GM12875 (cell line): ENCODE measurements around the gene LDAF1.
"Not testable (repeated sequence)": the region's sequence is repeated elsewhere in the genome, so short reads cannot be mapped to it uniquely, and the experiment has no call there.

ENCODE experiments used
- H3K4me3 ChIP-seq: one replicate; pipeline ENCODE4 v1.5.1; 2011; ENCODE audit warnings: low read depth, low read length, control low read depth
- TF ChIP-seq, protein P1 (sequence below): IDR thresholded peaks from 2 replicates; pipeline ENCODE4 v1.5.1; 2011; ENCODE audit warnings: low read depth, mild to moderate bottlenecking, control low read depth, inconsistent platforms, low read length, moderate library complexity, borderline replicate concordance; ENCODE audit not compliant: insufficient read depth

LDAF1 gene

DNA sequence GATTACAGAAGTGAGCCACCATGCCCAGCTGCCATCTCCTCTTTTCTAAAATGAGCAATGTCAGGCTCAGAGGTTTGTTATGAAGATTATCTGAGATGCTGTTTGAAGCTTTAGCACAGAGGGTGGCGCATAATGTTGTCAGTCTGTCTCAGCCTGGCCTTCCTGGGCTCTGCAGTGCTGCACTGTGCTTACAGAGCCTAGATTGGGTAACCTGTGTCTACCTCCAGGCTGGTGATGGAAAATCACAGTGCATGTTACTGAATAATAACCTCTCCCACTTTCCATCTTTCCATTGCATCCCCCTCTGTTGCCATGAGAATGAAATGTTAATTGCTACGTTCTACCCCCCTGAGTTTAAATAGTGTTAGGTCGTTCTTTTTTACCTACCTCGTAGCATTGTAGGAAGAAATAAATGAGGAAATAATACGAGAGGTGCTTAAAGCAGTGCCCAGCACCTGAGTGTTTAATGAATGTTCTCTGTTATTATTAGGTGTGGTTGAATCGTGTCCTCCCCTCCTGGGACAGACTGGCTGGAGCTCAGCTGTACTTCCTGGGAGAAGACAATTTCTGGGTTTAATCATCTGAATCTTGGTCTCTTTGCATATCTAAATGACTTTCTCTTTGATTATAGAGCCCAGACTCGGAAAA, 6.2 kb downstream of the LDAF1 start:
- TF ChIP-seq, protein P1, sequence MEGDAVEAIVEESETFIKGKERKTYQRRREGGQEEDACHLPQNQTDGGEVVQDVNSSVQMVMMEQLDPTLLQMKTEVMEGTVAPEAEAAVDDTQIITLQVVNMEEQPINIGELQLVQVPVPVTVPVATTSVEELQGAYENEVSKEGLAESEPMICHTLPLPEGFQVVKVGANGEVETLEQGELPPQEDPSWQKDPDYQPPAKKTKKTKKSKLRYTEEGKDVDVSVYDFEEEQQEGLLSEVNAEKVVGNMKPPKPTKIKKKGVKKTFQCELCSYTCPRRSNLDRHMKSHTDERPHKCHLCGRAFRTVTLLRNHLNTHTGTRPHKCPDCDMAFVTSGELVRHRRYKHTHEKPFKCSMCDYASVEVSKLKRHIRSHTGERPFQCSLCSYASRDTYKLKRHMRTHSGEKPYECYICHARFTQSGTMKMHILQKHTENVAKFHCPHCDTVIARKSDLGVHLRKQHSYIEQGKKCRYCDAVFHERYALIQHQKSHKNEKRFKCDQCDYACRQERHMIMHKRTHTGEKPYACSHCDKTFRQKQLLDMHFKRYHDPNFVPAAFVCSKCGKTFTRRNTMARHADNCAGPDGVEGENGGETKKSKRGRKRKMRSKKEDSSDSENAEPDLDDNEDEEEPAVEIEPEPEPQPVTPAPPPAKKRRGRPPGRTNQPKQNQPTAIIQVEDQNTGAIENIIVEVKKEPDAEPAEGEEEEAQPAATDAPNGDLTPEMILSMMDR, result no peak
- H3K4me3 ChIP-seq, result no peak overlapping the region

DNA sequence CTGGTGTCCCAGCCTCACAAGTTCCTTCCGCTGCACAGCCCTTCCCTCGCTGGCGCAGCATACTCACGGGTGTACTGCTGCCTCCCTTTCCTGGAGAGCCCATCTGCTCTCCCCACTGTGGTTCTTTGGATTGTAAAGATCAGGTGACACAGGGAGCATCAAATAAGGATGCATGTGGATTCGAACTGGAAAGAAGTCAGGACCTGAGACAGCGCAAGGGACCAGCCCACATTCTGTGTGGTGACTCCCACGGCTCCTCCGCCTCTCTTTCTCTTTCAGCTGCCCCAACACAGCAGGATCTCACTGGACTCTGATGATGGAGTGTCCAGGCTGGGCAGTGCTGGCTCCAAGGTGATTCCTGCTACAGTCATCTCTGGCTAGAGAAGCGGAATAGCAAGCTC, 8.1 kb downstream of the LDAF1 start:
- TF ChIP-seq, protein P1, result no peak
- no peak overlapping the region for H3K4me3 ChIP-seq

DNA sequence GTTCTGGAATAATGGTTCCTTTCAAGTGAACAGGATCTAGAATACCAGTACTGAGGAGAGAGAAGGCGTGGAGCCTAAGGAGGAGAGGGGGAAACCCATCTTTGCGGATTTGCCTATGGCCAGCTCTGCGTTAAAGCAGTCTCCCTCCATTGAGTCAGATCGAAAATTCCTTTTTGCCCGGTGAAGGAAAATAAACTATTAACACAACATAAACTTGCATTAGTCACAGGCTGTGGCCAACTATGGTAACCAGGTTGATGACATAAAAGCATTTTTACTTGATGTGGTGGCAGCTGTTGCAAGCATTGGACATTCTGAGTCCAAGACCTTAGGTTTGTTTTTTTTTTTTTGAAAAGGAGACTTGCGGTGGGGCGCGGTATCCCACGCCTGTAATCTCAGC, 8.9 kb downstream of the LDAF1 start:
- TF ChIP-seq, protein P1, result no peak
- H3K4me3 ChIP-seq, result no peak overlapping the region

DNA sequence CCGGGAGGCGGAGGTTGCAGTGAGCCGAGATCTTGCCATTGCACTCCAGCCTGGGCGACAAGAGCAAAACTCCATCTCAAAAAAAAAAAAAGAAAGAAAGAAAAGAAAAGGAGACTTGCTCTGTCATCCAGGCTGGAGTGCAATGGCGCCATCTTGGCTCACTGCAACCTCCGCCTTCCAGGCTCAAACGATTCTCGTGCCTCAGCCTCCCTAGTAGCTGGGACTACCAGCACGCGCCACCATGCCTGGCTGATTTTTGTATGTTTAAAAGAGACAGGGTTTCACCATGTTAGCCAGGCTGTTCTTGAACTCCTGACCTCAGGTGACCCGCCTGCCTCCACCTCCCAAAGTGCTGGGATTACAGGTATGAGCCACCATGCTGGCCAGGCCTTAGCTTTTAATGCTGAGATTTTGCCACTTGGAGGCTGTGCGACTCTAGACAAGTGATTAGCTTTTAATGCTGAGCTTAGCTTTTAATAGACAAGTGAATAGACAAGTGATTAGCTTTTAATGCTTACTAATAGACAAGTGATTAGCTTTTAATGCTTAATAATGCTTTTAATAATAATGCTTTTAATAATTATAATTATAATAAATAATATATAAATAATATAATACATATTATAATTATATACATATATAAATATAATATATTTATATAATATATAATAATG, 9.6 kb downstream of the LDAF1 start:
- no peak overlapping the region for H3K4me3 ChIP-seq
- TF ChIP-seq, protein P1, result no peak

DNA sequence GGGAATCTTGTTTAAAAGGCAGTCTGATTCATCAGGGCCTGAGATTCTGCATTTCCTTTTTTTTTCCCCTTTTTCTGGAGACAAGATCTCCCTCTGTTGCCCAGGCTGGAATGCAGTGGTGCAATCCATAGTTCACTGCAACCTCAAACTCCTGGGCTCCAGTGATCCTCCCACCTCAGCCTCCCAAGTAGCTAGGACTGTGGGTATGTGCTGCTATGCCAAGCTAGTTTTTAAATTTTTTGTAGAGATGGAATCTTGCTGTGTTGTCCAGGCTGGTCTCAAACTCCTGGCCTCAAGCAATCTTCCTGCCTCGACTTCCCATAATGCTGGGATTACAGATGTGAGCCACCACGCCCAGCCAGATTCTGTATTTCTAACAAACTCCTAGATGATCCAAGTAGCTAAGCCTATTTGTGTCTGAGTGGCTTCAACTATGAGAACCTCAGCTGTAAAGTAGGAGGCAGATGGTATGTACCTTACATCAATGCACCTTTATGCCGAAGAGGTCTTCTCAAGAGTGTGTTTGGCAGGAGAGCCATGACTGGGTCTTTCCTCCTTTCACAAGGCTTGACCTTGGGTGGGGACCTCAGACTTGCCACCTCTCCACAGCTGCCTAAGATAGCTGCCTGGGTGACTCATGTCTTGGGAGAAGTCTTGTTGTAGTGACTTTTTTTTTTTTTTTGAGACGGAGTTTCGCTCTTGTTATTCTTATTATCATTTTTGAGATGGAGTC, 10.9 kb downstream of the LDAF1 start:
- H3K4me3 ChIP-seq, result no peak overlapping the region
- TF ChIP-seq, protein P1, result no peak

DNA sequence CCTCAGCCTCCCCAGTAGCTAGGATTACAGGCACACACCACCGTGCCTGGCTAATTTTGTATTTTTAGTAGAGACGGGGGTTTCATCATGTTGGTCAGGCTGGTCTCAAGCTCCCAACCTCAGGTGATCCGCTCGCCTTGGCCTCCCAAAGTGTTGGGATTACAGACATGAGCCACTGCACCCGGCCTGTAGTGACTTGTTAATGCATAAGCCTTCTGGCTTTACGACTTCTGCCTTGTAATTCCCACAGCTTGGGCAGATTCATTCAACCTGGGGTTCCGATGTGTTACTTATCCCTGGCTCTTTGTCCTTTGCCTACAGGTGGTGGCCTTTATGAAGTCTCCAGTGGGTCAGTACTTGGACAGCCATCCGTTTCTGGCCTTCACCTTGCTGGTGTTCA, 11.6 kb downstream of the LDAF1 start:
- not testable (repeated sequence) for H3K4me3 ChIP-seq

DNA sequence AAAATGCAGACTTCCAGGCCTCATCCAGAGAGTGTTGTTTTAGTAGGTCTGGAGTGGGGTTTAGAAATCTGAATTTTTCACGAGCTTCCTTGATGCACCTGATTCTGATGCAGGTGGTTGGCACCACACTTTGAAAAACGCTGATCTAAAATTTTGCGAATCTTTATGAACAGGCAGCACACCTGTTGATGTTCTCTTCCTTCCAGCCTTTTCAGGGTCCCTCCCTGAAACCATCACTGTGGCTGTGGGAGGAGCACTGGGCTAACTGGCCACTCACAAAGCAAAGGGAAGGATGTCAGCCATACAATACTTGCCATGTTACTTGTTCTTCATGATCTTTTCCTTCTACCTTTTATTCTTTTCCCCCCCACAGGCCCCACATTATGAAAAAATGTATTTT, 14.2 kb downstream of the LDAF1 start:
- no peak overlapping the region for H3K4me3 ChIP-seq

More for the DNA sequence above, 14.2 kb downstream of the LDAF1 start:
- TF ChIP-seq, protein P1, result no peak
